DMS114 treated with DMSO at 0.1 percent for 48 hours (cell line): ENCODE results near the gene CGB7.
"Not testable (repeated sequence)": the region's sequence is repeated elsewhere in the genome, so short reads cannot be mapped to it uniquely, and the experiment has no call there.

Experiments used
- DNase-seq: peaks from one replicate; lab custom pipeline; 2025; ENCODE audit not compliant: unreplicated experiment; lab: John Stamatoyannopoulos, UW

Gene CGB7

DNA sequence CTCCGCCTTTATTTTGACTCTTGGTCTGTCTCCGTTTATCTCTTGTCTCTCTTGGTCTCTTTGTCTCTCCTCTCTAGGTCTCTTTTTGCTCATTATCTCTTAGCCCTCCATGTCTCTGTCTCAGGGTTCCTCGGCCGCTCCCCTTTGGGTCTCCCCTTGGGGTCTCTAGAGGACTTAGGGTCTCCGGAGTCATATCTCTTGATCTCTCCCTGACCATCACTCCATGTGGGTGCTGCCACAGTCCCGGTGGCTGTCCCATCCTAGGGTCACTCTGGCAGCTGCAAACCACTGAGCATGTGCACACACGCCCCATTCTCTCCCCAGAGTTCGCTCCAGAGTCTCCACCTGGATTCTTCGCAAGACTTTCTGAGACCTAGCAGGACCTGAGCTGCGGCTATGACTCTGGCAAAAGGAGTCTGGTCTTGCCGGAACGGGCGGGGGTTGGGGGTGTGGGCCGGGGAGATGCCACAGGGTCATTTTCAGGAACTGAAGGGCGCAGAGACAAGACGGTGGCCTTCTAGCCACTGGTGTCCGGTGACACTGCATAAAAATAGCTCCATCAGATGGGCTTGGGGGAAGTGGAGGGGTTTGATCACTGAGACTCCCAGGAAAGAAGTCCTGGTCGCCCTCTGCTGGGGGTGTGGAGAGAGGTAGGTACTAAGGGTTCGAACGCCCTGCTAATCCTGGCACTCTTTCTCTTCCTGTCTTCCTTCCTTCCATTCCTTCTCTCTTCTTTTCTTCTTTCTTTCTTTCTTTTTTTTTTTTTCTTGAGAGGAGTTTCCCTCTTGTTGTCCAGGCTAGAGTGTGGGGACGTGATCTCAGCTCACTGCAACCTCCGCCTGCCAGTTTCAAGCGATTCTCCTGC, 16.2 kb upstream of the CGB7 start:
- DNase-seq: no peak

DNA sequence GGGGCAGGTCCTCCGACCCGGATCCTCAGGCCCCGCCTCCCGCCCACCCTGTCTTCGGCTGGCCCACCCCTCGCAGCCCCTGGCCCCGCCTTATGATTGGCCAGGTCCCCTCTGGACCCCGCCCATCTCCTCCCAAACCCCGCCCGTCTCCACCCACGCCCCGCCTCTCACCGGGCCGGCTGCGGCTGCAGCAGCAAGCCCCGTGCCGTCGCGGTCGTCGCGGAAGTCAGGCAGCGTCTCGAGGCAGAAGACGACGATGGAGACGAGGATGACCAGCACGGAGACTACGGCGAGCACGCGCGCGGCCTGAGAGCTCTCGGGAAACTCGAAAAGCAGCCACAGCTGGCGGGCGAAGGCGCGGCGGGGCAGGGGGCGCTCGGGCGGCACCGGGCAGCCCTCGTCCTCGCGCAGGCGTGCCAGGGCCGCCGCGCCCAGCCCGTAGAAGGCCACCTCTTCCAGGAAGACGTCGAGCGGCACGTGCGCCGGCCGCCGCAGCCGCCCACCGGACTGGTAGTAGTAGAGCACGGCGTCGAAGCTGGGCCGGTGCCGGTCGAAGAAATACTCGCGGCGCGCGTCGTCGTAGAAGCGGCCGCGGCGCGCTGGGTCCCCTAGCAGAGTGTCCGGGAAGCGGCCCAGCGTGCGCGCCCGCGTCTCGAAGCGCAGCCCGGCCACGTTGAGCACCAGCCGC, 14.5 kb upstream of the CGB7 start:
- DNase-seq: no peak

DNA sequence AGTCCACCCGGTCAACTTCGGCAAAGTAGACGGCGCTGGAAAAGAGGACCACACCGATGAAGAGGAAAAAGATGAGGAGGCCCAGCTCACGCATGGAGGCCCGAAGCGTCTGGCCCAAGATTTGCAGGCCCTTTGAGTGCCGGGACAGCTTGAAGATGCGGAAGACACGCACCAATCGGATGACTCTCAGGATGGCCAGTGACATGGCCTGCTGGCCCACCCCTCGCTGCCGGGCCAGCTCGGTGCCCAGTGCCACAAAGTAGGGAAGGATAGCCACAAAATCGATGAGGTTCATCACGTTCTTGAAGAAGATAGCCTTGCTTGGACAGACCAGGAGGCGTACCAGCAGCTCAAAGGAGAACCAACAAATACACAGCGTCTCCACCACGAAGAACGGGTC, 12.9 kb upstream of the CGB7 start:
- no peak for DNase-seq

DNA sequence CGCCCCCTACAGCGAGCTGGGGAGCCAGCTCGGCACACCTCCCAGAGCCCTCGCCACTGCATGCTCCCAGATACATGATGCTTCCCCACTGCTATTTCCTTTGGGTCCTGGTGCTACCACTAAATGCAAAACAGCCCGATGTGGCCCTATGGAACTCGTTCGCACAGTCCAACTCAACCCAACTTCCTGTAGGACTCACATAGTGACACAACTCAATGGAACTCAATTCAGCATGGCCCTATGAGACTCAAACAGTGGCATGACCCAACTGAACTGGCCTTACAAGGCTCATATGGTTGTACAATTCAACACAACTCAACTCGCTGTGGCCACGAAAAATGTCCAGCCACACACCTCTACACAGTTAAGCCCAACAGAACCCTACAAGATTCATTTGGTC, 11.5 kb upstream of the CGB7 start:
- DNase-seq: no peak

DNA sequence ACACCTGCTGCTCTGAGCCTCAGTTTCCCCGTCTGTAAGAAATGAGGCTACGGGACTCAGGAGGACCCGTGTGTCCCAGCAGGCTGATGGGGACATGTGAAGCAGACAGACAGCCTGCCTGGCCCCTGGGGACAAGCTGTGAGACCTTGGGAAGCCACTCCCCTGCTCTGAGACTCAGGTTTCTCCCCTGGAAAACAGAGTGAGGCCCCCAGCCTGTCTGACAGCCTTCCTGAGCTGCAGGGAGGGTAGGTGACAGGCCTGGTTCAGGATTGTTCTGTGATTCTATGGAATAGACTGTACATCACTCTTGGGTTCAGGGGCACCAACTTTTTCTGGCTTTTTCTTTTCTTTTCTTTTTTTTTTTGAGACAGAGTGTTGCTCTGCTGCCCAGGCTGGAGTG, 10.0 kb upstream of the CGB7 start:
- no peak for DNase-seq

DNA sequence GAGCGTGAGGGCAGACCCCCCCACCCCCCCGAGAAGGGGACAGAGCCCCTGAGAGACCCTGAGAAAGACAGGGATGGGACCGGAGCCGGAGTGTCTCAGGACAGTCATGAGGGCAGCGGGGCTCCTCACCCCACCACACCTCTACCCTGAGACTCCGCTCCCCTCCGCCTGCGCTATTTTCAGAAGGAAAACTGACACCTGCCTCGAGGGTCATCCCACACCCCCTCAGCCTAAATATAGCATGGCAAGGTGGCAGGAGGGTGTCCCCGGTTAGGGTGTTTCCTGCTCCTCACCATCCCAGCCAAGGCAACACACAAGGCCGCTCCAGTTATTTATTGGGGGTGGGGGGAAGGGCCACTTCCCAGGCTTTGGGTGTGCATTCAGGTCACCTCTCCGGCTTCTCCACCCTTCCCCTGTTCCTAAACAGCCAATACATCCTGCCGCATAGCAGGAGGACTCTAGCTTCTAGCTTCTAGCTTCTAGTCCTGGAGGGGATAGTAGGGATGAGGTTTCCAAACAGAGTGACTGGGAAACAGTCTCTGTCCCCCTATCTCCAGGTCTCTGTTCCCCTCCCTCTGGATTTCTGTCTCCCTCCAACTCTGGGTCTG, 8.5 kb upstream of the CGB7 start:
- DNase-seq: no peak

DNA sequence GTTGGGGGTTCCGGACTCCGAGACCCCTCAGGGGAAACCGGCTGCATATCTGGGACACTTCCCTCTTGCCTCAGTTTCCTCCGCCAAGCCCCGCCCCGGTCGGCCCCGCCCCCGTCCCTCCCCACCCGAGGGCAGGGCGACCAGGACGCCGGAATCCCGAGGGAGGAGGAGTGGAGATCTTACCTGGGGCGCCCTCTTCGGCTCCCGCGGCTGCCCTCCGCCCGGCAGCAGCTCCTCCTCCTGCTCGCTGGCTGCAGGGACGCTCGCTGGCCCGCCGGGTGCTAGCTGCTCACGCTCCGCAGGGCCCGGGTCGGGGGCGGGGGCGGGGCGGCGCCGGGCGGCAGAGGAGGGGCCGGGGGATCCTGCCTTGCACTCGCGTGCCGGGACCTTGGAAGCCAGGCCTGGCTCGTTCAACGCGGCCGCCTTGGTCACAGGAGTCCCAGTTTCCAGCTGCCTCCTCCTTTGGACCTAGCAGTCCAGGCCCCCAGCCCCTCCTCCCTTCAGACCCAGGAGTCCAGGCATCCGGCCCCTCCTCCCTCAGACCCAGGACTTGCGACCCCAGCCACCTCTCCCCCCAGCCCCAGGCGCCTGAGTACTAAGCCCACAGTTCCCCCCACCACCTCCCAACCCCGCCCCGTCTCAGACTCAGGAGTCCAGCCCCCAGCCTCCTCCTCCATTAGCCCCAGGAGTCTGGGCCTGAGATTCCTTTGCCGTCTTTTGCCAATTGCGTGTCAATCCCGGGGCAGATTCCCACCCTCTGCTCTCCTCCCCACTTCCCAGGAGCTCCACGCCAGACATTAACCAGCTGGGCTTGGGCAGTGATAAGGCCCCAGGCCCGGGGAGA, 7.4 kb upstream of the CGB7 start, which contains the start of gene NTF4:
Gene NTF4, minus strand, starts transcription at position 51 of the 844 bp plus-strand sequence. CDS start 2,821 bp downstream, outside the sequence.
- no peak for DNase-seq

DNA sequence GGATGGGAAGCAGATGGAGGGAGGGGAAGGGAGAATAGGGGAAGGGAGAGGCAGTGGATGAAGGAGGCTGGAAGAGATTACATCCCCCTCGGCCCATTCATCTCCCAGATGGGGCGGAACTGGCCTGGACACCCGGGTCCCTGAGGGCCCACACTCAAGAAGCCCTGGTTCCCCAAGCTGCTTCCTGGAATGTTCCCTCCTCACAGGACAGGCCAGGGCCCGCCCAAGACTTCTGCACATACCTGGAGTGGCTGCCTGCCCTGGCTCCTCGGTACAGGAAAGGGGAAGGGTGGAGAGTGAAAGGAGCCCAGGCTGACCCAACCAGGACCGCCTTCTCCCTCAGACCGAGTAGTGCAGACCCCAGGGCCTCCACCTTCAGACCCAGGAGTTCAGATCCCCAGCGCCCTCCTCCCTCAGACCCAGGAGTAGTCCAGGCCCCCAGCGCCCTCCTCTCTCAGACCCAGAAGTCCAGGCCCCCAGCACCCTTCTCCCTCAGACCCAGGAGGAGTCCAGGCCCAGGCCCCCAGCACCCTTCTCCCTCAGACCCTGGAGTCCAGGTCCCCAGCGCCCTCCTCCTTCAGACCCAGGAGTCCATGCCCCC, 6.6 kb upstream of the CGB7 start:
- DNase-seq: no peak

DNA sequence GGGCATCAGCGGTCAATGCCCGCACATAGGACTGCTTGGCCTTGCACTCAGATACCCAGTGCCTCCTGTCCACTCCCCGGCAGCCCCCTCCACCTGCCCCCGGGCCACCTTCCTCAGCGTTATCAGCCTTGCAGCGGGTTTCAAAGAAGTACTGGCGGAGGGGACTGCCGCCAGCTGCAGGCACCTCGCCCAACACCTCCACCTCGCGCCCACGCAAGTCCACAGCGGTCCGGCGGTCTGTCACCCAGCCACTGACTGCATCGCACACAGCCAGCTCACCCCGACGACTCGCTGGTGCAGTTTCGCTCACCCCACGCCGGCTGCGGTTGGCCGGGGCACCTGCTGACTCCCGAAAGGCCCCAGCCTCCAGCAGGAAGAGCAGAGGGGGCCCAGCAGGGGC, 3.9 kb upstream of the CGB7 start:
- no peak for DNase-seq

DNA sequence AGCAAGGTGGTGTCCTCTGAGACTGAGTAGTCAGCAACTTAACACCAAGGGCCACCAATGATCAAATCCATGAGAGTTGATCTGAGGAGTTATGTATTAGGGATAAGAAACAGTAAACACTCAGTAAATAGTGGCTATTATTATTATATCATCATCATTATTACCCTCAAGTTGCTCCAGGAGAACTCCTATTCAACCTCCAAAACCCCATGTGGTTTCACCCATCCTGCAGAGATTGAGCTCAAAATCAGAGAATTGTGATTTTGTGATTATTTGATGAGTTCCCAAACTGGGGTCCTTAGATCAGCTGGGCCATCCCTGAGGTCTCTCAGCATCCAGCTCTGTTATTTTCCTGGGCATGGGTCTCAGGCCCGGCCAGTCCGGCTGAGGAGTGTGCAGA, 3.5 kb upstream of the CGB7 start:
- DNase-seq: no peak

DNA sequence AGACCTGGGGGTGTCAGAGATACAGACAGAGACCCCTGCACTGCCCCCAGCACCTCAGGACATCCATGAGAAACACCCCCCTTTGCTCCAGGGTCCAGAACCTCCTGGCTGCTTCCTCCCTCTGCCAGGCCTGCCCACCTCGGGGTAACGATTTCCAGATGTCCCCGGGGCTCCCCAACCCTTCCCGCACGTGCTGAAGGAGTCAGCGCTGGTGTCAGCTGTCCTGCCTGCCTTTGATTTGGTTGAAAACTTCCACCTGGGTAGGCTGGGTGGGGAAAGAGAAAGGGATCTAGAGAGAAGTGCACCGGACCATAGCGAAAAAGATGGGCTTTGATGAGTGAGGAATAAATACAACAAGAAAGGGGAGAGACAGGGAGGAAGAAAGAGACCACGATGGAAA, 1.5 kb upstream of the CGB7 start:
- DNase-seq: no peak

DNA sequence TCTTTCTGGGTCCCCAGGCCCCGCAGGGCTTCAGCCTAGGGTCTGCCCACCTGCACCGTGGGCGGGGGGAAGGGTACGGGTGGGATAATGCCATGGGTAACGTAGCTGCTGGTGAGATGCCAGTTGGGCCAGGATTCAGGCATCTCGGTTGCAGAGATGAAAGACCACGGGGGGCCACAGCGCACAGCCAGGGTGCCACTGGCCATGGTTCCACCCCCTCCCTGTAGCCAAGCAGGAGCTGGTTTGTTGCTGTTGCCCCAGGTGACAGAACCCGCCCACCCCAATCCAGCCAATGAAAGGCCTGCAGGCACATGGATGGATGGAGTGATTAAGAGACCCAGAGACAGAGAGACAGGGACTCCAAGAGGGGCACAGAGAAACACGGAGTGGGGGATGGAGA, 1.0 kb upstream of the CGB7 start:
- no peak for DNase-seq

DNA sequence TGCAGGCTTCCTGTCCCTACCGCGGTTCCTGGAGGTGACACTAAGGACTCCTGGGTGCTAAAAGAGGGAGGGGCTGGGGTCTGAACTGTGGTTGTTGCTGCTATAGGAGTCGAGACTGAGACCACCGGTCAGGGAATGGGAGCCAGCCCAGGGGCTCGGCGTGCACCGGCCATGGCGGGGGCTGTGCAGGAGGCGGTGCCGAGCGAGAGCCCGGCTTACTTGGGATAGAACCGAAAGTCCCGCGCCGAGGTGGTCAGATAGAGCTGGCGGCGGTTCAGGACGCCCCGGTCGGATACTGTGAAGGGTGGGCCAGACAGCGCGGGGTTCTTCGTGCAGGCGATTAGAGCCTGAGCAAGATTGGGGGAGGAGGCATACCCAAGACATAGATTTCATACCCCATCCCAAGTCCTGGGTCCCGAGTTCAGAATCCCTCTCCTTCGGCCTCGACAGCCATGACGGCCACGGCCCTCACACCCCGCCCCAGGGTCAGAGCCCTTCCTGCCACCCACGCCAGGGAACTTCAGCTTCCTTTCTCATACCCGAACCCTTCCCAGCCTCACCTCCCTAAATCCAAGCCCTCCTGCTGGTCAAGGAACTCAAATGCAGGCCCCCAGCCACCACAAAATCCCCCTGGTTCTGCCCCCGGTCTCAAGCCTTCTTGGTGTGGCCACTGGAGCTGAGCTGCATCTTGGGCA, 500 bp downstream of the CGB7 start:
- not testable (repeated sequence) for DNase-seq

DNA sequence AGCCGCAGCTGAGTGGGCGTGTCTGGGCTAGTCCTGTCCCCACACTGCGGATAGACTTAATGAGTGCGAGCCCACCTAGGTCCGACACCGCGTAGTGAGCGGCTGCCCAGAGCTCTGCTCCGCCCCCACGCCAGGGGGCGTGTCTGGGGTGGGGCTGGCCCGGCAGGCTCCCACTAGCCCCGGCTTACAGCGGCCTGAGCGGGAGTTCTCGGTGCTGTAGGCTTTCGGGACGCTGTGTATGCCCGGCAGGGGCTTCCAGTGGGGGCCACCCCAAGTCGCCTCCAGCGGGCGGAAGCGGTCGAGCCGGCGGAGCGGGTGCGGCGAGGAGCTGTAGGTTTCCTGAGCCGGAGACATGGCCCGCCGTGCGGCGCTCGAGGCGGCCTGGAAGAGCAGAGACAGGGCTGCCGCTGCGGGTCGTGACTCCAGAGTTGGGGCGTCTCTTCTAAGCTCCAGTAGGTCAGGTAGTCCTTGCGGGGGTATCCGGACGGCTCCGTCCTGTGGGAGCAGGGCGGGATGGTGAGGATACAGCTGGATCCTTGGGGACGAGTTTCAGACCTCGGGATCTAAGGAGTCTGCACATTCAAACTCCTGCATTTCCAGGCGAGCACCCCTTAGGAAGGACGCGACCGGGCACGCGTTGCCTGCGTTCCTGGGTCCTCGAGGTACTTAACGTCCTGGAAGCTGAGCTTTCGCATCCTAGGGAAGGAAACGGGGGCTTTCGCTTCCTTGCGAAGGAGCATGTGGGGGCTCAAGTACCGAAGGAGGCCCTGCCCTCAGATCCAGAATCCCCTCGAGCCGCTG, 1.2 kb downstream of the CGB7 start:
- peak; percentile 18 for DNase-seq

DNA sequence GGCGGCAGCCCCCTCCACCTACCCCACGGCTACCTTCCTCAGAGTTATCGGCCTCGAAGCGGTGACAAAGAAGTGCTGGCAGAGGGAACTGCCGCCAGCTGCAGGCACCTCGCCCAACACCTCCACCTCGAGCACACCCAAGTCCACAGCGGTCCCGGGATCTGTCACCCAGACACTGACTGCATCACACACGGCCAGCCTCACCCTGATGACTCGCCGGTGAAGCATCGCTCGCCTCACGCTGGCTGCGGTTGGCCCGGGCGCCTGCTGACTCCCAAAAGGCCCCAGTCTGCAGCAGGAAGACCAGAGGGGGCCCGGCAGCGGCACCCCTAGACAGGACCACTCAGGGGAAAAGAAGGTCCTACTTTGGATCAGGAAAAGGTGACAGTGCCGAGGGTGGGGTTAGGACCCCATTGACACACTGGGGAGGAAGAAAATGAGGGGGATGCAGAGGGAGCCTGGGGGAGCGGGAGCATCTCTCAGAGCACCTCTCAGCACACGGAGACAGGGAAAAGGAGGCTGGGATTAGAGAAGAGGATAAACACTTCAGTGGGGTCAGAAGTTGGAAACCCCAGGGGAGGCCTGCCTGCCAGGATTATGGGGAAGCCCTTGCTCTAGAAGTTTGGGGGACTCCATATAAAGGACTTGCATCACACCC, 7.0 kb downstream of the CGB7 start:
- not testable (repeated sequence) for DNase-seq

DNA sequence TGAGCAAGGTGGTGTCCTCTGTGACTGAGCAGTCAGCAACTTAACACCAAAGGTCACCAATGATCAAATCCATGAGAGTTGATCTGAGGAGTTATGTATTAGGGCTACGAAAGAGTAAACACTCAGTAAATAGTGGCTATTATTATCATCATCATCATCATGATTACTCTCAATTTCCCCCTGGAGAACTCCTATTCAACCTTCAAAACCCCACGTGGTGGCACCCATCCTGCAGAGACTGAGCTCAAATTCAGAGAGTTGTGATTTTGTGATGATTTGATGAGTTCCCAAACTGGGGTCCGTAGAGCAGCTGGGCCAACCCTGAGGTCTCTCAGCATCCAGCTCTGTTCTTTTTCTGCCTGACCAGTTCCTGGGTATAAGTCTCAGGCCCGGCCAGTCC, 7.7 kb downstream of the CGB7 start:
- DNase-seq: not testable (repeated sequence)

DNA sequence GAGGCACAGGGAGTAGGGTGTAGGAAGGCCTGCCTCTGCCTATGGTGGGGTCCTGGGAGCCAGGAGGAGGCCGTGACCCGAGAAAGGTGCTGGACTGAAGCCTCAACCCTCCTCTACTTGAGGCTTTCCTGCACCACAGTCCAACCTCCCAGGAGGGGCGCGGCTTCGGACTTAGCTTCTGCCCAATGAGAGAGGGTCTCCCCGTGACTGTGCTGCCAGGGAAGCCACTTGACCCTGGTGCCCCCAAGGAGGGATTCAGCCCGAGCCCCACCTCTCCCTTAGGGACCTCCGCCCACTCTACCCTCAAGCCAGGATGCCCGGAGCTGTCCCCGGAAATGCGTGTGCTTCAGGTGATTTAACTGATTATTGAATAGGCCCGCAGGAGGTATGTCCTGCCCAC, 8.5 kb downstream of the CGB7 start, which contains the start of gene CGB8:
Gene CGB8, minus strand, starts transcription at position 101 of the 400 bp plus-strand sequence. CDS start 372 bp downstream, outside the sequence.
- DNase-seq: not testable (repeated sequence)

DNA sequence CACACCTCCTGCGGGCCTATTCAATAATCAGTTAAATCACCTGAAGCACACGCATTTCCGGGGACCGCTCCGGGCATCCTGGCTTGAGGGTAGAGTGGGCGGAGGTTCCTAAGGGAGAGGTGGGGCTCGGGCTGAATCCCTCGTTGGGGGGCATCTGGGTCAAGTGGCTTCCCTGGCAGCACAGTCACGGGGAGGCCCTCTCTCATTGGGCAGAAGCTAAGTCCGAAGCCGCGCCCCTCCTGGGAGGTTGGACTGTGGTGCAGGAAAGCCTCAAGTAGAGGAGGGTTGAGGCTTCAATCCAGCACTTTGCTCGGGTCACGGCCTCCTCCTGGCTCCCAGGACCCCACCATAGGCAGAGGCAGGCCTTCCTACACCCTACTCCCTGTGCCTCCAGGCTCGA, 14.0 kb downstream of the CGB7 start, which contains the start of gene CGB5:
Gene CGB5, plus strand, starts transcription at position 301 of the 400 bp plus-strand sequence. CDS start 362 bp downstream, outside the sequence.
- not testable (repeated sequence) for DNase-seq
